ENCODE measurements around the gene TSPAN2.

- TF ChIP-seq, protein P1, sequence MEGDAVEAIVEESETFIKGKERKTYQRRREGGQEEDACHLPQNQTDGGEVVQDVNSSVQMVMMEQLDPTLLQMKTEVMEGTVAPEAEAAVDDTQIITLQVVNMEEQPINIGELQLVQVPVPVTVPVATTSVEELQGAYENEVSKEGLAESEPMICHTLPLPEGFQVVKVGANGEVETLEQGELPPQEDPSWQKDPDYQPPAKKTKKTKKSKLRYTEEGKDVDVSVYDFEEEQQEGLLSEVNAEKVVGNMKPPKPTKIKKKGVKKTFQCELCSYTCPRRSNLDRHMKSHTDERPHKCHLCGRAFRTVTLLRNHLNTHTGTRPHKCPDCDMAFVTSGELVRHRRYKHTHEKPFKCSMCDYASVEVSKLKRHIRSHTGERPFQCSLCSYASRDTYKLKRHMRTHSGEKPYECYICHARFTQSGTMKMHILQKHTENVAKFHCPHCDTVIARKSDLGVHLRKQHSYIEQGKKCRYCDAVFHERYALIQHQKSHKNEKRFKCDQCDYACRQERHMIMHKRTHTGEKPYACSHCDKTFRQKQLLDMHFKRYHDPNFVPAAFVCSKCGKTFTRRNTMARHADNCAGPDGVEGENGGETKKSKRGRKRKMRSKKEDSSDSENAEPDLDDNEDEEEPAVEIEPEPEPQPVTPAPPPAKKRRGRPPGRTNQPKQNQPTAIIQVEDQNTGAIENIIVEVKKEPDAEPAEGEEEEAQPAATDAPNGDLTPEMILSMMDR (IDR thresholded peaks at IDR 0.05), result no peak
- no peak for TF ChIP-seq POLR2A (IDR thresholded peaks at IDR 0.05)
Measured at GRCh38 chr1:115067161-115067859, 22.0 kb downstream of the TSPAN2 start.

Measured in body of pancreas (tissue), 4 donors.